H1 (cell line): ENCODE data around the gene TBC1D4. TPM values are rescaled to one million over a fixed set of nuclear protein-coding genes. Genes with fewer than 3 reads are reported as not detected.

Experiments used
- JUND ChIP-seq: IDR thresholded peaks from 2 replicates; pipeline ENCODE4 v1.6.1; 2011; ENCODE audit warnings: mild to moderate bottlenecking, improper control_type of control experiment, low read length
- KDM4A ChIP-seq: IDR thresholded peaks from one replicate; pipeline ENCODE4 v1.7.1; 2012; ENCODE audit warnings: low read depth, mild to moderate bottlenecking, moderate library complexity, low read length, inconsistent platforms; ENCODE audit not compliant: severe bottlenecking
- polyA plus RNA-seq, 7 experiments: library from polyadenylated mRNA; depleted of rRNA in 3 of 7; stranded (reverse) in 5 of 7; unstranded in 2 of 7; fragments of >200 nt in 5 of 7; fragments of 200-250 nt in 2 of 7; gene quantifications; 1 replicate in 5 of 7; 2 replicates in 1 of 7; 4 replicates in 1 of 7; pipeline versions ENCODE4 v1.2.1 to v1.2.3, GENCODE V29; 2011 to 2013; ENCODE audit warnings: missing spikeins in 2 of 7, mixed read lengths in 2 of 7
- total RNA-seq: library from RNA; stranded (reverse); fragmentation: NEBNext Ultra II Directional; extraction: Animal tissue kit (Norgen Biotek cat#: 25700); gene quantifications from 2 replicates; pipeline ENCODE4 v1.2.1, GENCODE V29; 2021
- TF ChIP-seq, protein P1 (sequence below): IDR thresholded peaks from 2 replicates; pipeline ENCODE4 v1.6.1; 2012; ENCODE audit warnings: low read length, inconsistent platforms
- TF ChIP-seq, protein P2 (sequence below): IDR thresholded peaks from 2 replicates; pipeline ENCODE4 v1.6.1; 2012; ENCODE audit warnings: inconsistent platforms

The TBC1D4 gene
- total and polyA plus RNA-seq, 2 of the 8 experiments (the other 6 are each of a cell fraction or from before 2014, with no cell fraction given) = 16.7 to 39.0 TPM

DNA sequence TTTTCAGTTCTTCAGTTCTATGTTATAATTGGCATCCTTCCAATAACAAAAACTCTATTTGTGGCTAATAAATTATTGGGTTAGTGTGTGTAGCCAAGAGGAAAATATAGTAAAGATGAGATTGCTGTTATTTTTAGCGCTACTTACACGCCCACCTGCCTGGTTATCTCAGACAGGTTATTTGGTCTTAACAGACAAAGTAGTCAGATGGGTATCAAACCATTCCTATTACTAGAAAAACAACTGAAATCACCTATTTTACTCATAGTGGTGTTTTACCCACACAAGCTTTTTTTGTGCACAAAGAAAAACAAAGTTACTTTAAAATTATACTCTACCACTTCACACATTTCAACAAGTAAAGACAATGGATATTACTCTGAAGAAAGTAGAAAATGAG is 151.2 kb downstream of the TBC1D4 start (continued):
- TF ChIP-seq, protein P1, sequence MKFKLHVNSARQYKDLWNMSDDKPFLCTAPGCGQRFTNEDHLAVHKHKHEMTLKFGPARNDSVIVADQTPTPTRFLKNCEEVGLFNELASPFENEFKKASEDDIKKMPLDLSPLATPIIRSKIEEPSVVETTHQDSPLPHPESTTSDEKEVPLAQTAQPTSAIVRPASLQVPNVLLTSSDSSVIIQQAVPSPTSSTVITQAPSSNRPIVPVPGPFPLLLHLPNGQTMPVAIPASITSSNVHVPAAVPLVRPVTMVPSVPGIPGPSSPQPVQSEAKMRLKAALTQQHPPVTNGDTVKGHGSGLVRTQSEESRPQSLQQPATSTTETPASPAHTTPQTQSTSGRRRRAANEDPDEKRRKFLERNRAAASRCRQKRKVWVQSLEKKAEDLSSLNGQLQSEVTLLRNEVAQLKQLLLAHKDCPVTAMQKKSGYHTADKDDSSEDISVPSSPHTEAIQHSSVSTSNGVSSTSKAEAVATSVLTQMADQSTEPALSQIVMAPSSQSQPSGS = no peak
- TF ChIP-seq, protein P2, sequence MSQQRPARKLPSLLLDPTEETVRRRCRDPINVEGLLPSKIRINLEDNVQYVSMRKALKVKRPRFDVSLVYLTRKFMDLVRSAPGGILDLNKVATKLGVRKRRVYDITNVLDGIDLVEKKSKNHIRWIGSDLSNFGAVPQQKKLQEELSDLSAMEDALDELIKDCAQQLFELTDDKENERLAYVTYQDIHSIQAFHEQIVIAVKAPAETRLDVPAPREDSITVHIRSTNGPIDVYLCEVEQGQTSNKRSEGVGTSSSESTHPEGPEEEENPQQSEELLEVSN = no peak
- TF ChIP-seq JUND (no peak), KDM4A (no peak)
